GM23338 (cell line): ENCODE measurements around the gene MAP2K5. TPM values are rescaled to one million over a fixed set of nuclear protein-coding genes. Genes with fewer than 3 reads are reported as not detected.

Experiments used
- ATAC-seq: fragments of 200-7000 bp; cut with Tn5 transposase; 3 replicates; pipeline ENCODE4 v1.9.1; 2020
- DNase-seq: peaks from one replicate; pipeline ENCODE4 v3.0.0-alpha.2; 2015; ENCODE audit warnings: low spot score
- H2AFZ ChIP-seq: fragments of 200-600 bp; sonication (generic); 2 replicates; pipeline ENCODE4 v1.8.0; 2016; ENCODE audit warnings: antibody characterized with exemption, mild to moderate bottlenecking, moderate library complexity
- H3F3A ChIP-seq: fragments of 200-600 bp; sonication (generic); replicated peaks from 2 replicates; pipeline ENCODE4 v1.8.0; 2017; ENCODE audit warnings: antibody characterized with exemption, mixed run types, low read depth
- H3K27ac ChIP-seq: fragments of 200-600 bp; sonication (generic); 2 replicates; pipeline ENCODE4 v1.6.1; 2016; ENCODE audit warnings: low read depth
- H3K27me3 ChIP-seq: fragments of 200-600 bp; sonication (generic); 2 replicates; pipeline ENCODE4 v1.8.0; 2016; ENCODE audit warnings: mild to moderate bottlenecking, mixed run types, moderate library complexity; ENCODE audit not compliant: insufficient read depth
- H3K36me3 ChIP-seq: fragments of 200-600 bp; sonication (generic); 2 replicates; pipeline ENCODE4 v1.8.0; 2016; ENCODE audit warnings: mild to moderate bottlenecking; ENCODE audit not compliant: insufficient read depth
- H3K4me1 ChIP-seq: fragments of 200-600 bp; sonication (generic); 2 replicates; pipeline ENCODE4 v1.8.0; 2016; ENCODE audit warnings: mild to moderate bottlenecking, moderate library complexity; ENCODE audit not compliant: insufficient read depth
- H3K4me2 ChIP-seq: fragments of 200-600 bp; sonication (generic); 2 replicates; pipeline ENCODE4 v1.7.1; 2017; ENCODE audit warnings: mixed run types
- H3K4me3 ChIP-seq: fragments of 200-600 bp; sonication (generic); 2 replicates; pipeline ENCODE4 v1.6.1; 2016; ENCODE audit warnings: mixed run types
- H3K79me2 ChIP-seq: fragments of 200-600 bp; sonication (generic); replicated peaks from 2 replicates; pipeline ENCODE4 v1.8.0; 2017; ENCODE audit warnings: mild to moderate bottlenecking; ENCODE audit not compliant: insufficient read depth
- H3K9me2 ChIP-seq: fragments of 200-600 bp; sonication (generic); 2 replicates; pipeline ENCODE4 v1.8.0; 2017; ENCODE audit not compliant: insufficient read depth
- H4K20me1 ChIP-seq: fragments of 200-600 bp; sonication (generic); replicated peaks from 2 replicates; pipeline ENCODE4 v1.8.0; 2017; ENCODE audit warnings: mild to moderate bottlenecking; ENCODE audit not compliant: insufficient read depth
- H3K27ac Mint-ChIP-seq: 2 replicates; pipeline ENCODE4 v1.8.0; 2020; ENCODE audit warnings: inconsistent platforms, mild to moderate bottlenecking, moderate library complexity, mixed read lengths
- H3K27me3 Mint-ChIP-seq: 3 replicates; pipeline ENCODE4 v1.8.0; 2022; ENCODE audit warnings: low read depth, mild to moderate bottlenecking, moderate library complexity, mixed read lengths, inconsistent platforms; ENCODE audit not compliant: insufficient read depth, poor library complexity
- H3K36me3 Mint-ChIP-seq: 3 replicates; pipeline ENCODE4 v1.8.0; 2021; ENCODE audit warnings: low read depth, mild to moderate bottlenecking, inconsistent platforms, moderate library complexity, mixed read lengths
- H3K4me1 Mint-ChIP-seq: 3 replicates; pipeline ENCODE4 v1.8.0; 2020; ENCODE audit warnings: mild to moderate bottlenecking, inconsistent platforms, mixed read lengths
- H3K4me3 Mint-ChIP-seq: 3 replicates; pipeline ENCODE4 v1.8.0; 2021; ENCODE audit warnings: moderate library complexity, mild to moderate bottlenecking, inconsistent platforms, mixed read lengths
- H3K9me3 Mint-ChIP-seq: 3 replicates; pipeline ENCODE4 v1.8.0; 2020; ENCODE audit warnings: moderate library complexity, mild to moderate bottlenecking, inconsistent platforms, mixed read lengths
- CREB1 ChIP-seq: fragments of 250-450 bp; sonication (Bioruptor Pico); IDR thresholded peaks from 2 replicates; pipeline ENCODE4 v1.5.0; 2020; ENCODE audit warnings: low read depth, mild to moderate bottlenecking, moderate library complexity
- EZH2 ChIP-seq: fragments of 200-600 bp; sonication (generic); IDR thresholded peaks from one replicate; pipeline ENCODE4 v1.8.0; 2017; ENCODE audit warnings: antibody characterized with exemption, mild to moderate bottlenecking, low read depth; ENCODE audit not compliant: unreplicated experiment
- EZH2phosphoT487 ChIP-seq: fragments of 200-600 bp; sonication (generic); IDR thresholded peaks from one replicate; pipeline ENCODE4 v1.8.1; 2018; ENCODE audit warnings: antibody characterized with exemption; ENCODE audit not compliant: unreplicated experiment
- POLR2AphosphoS5 ChIP-seq: IDR thresholded peaks from 2 replicates; pipeline ENCODE4 v1.6.1; 2016; ENCODE audit warnings: antibody characterized with exemption, low read depth
- polyA plus RNA-seq: library from polyadenylated mRNA; unstranded; fragments of >200 nt; fragmentation: Nextera tagmentation; extraction: Ambion mirVana; gene quantifications from 2 replicates; pipeline ENCODE4 v1.2.1, GENCODE V29; 2016
- total RNA-seq: library from RNA; depleted of rRNA; stranded (reverse); fragments of >200 nt; shearing (Covaris generic); gene quantifications from 2 replicates; pipeline ENCODE4 v1.2.3, GENCODE V29; 2014
- TF ChIP-seq, protein P1 (sequence below), 2 experiments: fragments of 200-600 bp in 1 of 2; sonication (generic) in 1 of 2; conservative IDR thresholded peaks; 2 replicates each; pipeline versions ENCODE4 v1.5.1 to v1.6.1; 2016 to 2017; ENCODE audit warnings: antibody characterized with exemption in 2 of 2, low read depth in 2 of 2, mild to moderate bottlenecking in 2 of 2, moderate library complexity in 1 of 2

MAP2K5 gene
- total and polyA plus RNA-seq, 2 experiments from 2014 or later, result 6.5 to 13.6 TPM

DNA sequence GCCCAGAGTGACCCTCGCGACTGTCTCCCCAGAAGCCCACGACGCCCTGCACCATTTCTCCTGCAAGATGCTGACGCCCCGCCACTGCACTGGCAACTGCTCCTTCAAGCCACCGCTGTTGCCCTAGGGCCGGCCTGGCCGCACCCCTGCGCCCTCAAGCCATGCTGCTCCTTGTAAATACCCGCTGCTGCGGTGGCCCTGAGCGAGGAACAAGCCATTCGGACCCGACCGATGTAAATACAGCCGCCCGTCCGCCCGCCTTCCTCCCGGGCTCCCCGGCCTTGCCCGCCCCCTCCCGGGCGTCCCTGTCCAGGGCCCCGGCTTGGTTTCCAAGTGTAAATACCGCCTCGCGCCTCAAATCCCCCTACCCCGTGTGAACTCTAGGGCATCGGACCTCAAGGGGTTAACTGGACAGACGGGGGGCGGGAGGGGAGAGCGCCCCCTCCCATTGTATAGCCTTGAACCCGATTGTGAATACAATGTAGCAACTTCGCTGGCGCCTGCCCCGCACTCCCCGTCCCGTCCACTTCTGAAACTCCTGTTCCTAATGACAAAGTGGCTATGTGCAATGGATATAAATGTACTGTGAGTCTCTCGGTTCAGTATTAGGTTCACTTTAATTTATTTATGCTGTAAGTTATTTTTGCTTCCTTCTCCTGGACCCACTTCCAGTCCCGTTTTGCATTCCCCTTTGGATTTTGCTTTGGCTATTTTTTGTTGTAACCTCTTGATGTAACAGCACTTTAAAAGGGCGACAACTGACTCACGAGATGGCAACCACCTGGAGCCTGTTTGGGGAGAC is 291.4 kb downstream of the MAP2K5 start:
- H3K4me1 ChIP-seq, result peaks cover 42% of the 10 kb centered on the region
- no peaks in the 10 kb centered on the region for H3K36me3 Mint-ChIP-seq
- peak overlapping the region; percentile 67 for H3K4me3 Mint-ChIP-seq
- peaks cover 50% of the 10 kb centered on the region for H3K4me1 Mint-ChIP-seq
- no peak overlapping the region for H3K27ac Mint-ChIP-seq
- H3K4me2 ChIP-seq, result peak overlapping the region; percentile 67
- no peaks in the 10 kb centered on the region for H3K36me3 ChIP-seq
- peaks cover 99% of the 10 kb centered on the region for H3K27me3 Mint-ChIP-seq
- H4K20me1 ChIP-seq, result peaks cover 8% of the 10 kb centered on the region; the same call in 1 of the 2 replicates
- ATAC-seq, result peak; percentile 22
- H3K9me2 ChIP-seq, result no peaks in the 10 kb centered on the region
- peak; percentile 92 for DNase-seq
- no peak overlapping the region for H3K27ac ChIP-seq
- H3K9me3 Mint-ChIP-seq, result peaks cover 4% of the 10 kb centered on the region; the same call in 1 of the 3 replicates
- peaks cover 33% of the 10 kb centered on the region for H3F3A ChIP-seq
- TF ChIP-seq, protein P1, sequence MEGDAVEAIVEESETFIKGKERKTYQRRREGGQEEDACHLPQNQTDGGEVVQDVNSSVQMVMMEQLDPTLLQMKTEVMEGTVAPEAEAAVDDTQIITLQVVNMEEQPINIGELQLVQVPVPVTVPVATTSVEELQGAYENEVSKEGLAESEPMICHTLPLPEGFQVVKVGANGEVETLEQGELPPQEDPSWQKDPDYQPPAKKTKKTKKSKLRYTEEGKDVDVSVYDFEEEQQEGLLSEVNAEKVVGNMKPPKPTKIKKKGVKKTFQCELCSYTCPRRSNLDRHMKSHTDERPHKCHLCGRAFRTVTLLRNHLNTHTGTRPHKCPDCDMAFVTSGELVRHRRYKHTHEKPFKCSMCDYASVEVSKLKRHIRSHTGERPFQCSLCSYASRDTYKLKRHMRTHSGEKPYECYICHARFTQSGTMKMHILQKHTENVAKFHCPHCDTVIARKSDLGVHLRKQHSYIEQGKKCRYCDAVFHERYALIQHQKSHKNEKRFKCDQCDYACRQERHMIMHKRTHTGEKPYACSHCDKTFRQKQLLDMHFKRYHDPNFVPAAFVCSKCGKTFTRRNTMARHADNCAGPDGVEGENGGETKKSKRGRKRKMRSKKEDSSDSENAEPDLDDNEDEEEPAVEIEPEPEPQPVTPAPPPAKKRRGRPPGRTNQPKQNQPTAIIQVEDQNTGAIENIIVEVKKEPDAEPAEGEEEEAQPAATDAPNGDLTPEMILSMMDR (conservative IDR thresholded peaks at IDR 0.05; ENCODE audit: low read depth in 2 of 2), result peak; percentile 56 to 62
- no peak for TF ChIP-seq POLR2AphosphoS5
- peak; percentile 77 for TF ChIP-seq EZH2
- peak overlapping the region; percentile 39; the same call in 1 of the 2 replicates for H2AFZ ChIP-seq
- peak overlapping the region; percentile 71 for H3K4me3 ChIP-seq
- no peaks in the 10 kb centered on the region for H3K79me2 ChIP-seq
- peaks cover 100% of the 10 kb centered on the region for H3K27me3 ChIP-seq

DNA sequence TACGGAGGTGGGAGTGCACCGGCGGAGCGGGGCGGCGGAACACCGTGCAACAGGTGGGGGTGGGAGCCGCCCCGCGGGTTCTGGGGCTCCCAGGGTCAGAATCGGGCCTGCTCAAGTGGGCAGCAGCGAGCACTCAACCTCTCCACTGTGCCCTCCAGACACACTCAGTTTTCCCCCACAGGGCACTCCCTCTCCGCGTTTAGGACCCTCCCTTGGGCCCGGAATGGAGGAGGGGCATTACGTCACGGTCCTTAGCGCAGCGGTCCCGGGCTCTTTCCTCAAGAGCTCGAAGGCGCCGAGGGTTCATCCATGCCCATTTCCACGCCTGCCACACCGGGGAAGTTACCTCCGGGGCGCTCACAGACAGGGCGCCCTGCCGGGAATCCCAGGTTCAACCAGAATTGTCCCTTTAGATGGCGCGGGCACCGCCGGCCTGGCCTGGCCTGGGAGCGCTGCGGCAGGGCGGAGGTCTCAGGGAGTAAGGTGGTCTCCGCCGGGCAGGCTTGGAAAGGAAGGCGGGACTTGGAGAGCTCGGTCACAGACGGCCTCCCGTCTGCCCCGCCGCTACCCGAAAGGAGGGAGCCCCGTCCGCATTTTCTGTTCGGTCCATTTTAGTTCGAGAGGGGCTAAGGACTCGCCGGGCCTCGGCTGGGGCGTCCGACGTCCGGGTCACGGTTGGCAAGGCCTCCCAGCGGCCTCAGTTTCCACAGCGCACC is 292.2 kb downstream of the MAP2K5 start:
- ATAC-seq, result peak; percentile 1
- no peaks in the 10 kb centered on the region for H3K36me3 Mint-ChIP-seq

More for the DNA sequence above, 292.2 kb downstream of the MAP2K5 start:
- peaks cover 8% of the 10 kb centered on the region; the same call in 1 of the 2 replicates for H4K20me1 ChIP-seq
- peak overlapping the region; percentile 67 for H3K4me2 ChIP-seq
- no peaks in the 10 kb centered on the region for H3K9me2 ChIP-seq
- peak overlapping the region; percentile 88 for H2AFZ ChIP-seq
- H3K36me3 ChIP-seq, result no peaks in the 10 kb centered on the region
- DNase-seq, result peak; percentile 80
- no peak overlapping the region for H3K27ac ChIP-seq
- H3F3A ChIP-seq, result peaks cover 33% of the 10 kb centered on the region
- peaks cover 98% of the 10 kb centered on the region for H3K27me3 ChIP-seq
- Mint-ChIP-seq H3K27me3 (peaks cover 94% of the 10 kb centered on the region), H3K27ac (no peak overlapping the region), H3K4me3 (peak overlapping the region; percentile 67), H3K4me1 (peaks cover 45% of the 10 kb centered on the region), H3K9me3 (peaks cover 4% of the 10 kb centered on the region; the same call in 1 of the 3 replicates)
- H3K79me2 ChIP-seq, result no peaks in the 10 kb centered on the region
- TF ChIP-seq CREB1 (peak; percentile 84), EZH2 (no peak), EZH2phosphoT487 (peak; percentile 55)
- H3K4me3 ChIP-seq, result peak overlapping the region; percentile 71
- H3K4me1 ChIP-seq, result peaks cover 35% of the 10 kb centered on the region
